Rectal smooth muscle tissue (tissue), 1 donor: ENCODE measurements around the gene OR51B5.
"Not testable (repeated sequence)": the region's sequence is repeated elsewhere in the genome, so short reads cannot be mapped to it uniquely, and the experiment has no call there.

ENCODE experiments used
- H3K27ac ChIP-seq: one replicate; pipeline ENCODE4 v1.7.0; 2013; ENCODE audit warnings: low read depth, low read length, inconsistent platforms
- H3K27me3 ChIP-seq: one replicate; pipeline ENCODE4 v1.7.0; 2013; ENCODE audit warnings: low read length; ENCODE audit not compliant: control insufficient read depth, insufficient read depth
- H3K36me3 ChIP-seq: one replicate; pipeline ENCODE4 v1.7.0; 2013; ENCODE audit warnings: low read length; ENCODE audit not compliant: control insufficient read depth, insufficient read depth
- H3K4me1 ChIP-seq: one replicate; pipeline ENCODE4 v1.7.0; 2013; ENCODE audit warnings: low read length; ENCODE audit not compliant: control insufficient read depth, insufficient read depth
- H3K4me3 ChIP-seq: one replicate; pipeline ENCODE4 v1.7.0; 2013; ENCODE audit warnings: low read length
- H3K9ac ChIP-seq: one replicate; pipeline ENCODE4 v1.7.0; 2013; ENCODE audit warnings: low read length

The OR51B5 gene

DNA sequence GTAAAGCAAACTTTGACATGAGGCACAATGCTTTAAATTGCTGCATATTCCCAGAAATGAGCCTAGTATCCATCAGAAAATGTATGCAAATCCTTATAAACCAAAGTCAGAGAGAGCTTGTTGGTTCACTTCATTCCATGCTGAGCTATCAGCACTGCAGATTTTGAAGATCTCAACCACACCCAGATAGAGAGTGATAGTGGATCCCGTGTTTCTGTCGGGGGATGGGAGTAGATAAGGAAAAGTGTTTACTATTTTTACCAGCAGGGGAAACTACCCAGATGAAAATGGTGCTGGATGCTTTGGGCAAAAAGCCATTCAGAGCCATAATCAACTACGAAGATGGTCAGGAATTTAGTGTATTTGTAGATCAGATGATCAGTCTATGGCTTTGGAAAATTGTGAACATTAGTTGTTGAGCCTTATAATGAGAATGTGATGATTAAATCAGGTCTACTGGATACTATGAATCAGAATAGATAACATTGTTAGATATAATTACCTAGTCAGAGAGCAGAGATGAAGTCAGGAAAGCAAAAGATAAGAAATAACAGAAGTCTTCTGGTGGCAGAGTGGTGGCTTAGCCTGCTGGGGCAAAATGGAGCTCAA is 18.8 kb upstream of the OR51B5 start:
- no peaks in the 10 kb centered on the region for H3K27me3 ChIP-seq
- no peaks in the 10 kb centered on the region for H3K36me3 ChIP-seq
- H3K4me3 ChIP-seq, result no peak overlapping the region
- H3K4me1 ChIP-seq, result no peaks in the 10 kb centered on the region
- H3K9ac ChIP-seq, result no peak overlapping the region
- H3K27ac ChIP-seq, result no peak overlapping the region

DNA sequence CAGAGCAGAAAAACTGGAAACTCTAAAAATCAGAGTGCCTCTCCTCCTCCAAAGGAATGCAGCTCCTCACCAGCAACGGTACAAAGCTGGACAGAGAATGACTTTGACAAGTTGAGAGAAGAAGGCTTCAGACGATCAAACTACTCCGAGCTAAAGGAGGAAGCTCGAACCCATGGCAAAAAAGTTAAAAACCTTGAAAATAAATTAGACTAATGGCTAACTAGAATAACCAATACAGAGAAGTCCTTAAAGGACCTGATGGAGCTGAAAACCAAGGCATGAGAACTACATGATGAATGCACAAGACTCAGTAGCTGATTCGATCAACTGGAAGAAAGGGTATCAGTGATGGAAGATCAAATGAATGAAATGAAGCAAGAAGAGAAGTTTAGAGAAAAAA is 12.7 kb upstream of the OR51B5 start:
- H3K9ac ChIP-seq, H3K27ac ChIP-seq, H3K4me1 ChIP-seq, H3K27me3 ChIP-seq, H3K4me3 ChIP-seq, H3K36me3 ChIP-seq: not testable (repeated sequence)

DNA sequence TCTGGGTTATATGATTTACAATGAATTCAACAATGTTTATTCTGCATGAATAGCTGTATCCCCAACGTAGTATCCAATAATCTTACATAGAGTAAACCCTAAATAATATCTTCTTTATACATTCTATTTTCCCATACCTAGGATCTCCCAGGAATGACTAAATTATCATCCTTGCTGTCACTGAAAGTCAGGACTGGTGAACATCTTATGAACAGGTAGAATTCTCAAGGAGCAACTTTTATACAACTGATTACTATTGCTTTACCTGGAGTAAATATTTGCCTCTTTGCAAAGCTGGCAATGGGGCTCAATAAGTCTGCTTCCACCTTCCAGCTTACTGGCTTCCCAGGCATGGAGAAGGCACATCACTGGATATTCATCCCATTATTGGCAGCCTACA is 7.9 kb upstream of the OR51B5 start, which contains the start of gene OR51B6:
OR51B6 (plus strand) TSS at position 301 of the 400 bp plus-strand sequence; CDS start at position 301, 0 bp downstream.
- Histone ChIP-seq H3K4me1 (no peaks in the 10 kb centered on the region), H3K9ac (no peak within 1 kb of the TSS), H3K36me3 (no peaks in the 10 kb centered on the region), H3K27me3 (no peaks in the 10 kb centered on the region), H3K27ac (no peak within 1 kb of the TSS), H3K4me3 (no peak within 1 kb of the TSS)

DNA sequence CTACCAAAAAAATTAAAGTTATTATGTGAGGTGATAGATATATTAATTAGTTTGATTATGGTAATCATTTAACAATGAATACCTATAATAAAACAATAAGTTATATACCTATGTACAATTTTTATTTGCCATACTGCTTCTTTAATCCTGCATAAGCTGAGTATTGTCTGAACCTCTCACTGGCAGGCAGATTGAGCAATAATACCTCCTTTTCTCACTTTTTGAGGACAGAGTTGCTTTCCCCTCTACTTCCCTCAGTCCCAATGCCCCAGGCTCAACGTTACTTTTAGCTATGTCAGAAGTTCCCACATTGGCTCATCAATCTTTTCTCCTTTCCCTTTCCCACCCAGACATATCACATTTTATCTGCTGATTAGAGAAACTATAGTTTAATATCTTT is 6.2 kb upstream of the OR51B5 start:
- no peaks in the 10 kb centered on the region for H3K36me3 ChIP-seq
- no peaks in the 10 kb centered on the region for H3K27me3 ChIP-seq
- no peak overlapping the region for H3K9ac ChIP-seq
- H3K27ac ChIP-seq, result no peak overlapping the region
- no peak overlapping the region for H3K4me3 ChIP-seq
- no peaks in the 10 kb centered on the region for H3K4me1 ChIP-seq

DNA sequence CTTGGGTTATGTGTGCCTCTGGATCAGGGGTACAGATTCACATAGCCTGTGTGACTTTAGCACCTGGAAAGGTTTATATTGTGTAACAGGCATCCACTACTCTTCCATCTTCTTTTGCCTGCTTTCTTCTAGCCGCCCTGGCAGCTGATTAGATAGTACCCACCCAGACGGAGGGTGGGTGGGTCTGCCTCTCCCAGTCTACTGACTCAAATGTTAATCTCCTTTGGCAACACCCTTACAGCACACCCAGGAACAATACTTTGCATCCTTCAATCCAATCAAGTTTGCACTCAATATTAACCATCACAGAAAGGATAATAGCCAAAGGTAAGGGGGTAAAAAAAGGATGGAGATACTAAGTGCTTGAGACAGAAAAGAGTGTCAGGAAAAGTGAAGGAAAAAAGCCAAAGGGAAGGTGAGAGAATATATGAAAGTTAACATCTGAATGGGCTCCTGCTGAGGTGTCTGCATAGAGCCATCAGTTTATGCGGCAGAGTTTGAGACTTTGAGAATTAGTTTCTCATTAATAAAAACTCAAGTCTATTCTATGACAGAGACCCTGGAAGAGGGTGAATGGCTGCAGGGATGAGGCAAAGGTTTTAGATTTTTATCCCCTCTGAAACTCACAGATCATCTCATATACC is 5.3 kb upstream of the OR51B5 start:
- Histone ChIP-seq H3K27ac (no peak overlapping the region), H3K9ac (no peak overlapping the region), H3K4me3 (no peak overlapping the region), H3K27me3 (no peaks in the 10 kb centered on the region), H3K36me3 (no peaks in the 10 kb centered on the region), H3K4me1 (no peaks in the 10 kb centered on the region)

DNA sequence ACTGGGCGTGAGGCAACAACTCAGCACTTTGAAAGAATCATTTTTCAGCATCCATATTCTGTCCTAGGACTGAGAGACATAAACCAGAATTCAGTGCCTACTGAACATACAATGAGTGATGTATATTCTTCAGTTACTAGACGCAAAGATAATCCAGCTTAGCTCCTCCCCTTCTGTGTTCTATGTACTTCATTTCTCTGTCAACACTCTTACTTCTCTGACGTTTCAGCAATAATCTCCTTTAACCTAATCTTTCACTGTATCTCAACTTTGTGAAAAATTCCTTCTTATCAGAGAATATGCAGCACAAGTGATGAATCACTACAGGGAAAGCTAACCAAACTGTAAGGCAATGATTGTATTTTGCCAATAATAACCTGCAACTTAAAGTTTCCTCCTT is 2.5 kb upstream of the OR51B5 start:
- Histone ChIP-seq H3K9ac (no peak overlapping the region), H3K27ac (no peak overlapping the region), H3K27me3 (no peaks in the 10 kb centered on the region), H3K4me3 (no peak overlapping the region), H3K4me1 (no peaks in the 10 kb centered on the region), H3K36me3 (no peaks in the 10 kb centered on the region)

DNA sequence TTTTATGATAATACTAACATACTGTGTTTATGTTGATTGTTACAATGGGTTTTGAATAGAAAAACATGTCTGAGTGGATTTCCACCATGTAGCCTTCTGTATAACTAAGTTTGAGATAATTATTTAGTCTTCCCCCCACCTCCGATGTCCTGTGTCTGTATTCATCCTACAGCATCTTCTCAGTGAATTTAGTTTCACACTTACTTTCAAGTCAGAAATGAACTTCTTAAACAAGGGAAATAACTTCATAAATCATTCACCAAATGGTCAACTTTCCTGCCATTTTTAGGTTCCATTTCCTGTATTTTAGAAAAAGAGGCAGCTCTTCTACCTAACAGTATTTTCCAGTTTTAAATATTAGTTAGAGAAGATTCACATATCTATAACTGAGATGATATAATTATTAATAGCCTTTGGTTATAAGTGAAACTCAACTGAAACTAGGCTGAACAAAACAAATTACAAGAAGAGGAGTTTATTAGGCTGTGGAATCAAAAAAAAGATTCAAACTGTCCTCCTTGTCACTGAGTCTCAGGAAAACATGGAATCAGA is 3.5 kb downstream of the OR51B5 start:
- no peak overlapping the region for H3K4me3 ChIP-seq
- no peak overlapping the region for H3K9ac ChIP-seq
- no peaks in the 10 kb centered on the region for H3K4me1 ChIP-seq
- H3K27ac ChIP-seq, result no peak overlapping the region
- H3K36me3 ChIP-seq, result no peaks in the 10 kb centered on the region
- no peaks in the 10 kb centered on the region for H3K27me3 ChIP-seq

DNA sequence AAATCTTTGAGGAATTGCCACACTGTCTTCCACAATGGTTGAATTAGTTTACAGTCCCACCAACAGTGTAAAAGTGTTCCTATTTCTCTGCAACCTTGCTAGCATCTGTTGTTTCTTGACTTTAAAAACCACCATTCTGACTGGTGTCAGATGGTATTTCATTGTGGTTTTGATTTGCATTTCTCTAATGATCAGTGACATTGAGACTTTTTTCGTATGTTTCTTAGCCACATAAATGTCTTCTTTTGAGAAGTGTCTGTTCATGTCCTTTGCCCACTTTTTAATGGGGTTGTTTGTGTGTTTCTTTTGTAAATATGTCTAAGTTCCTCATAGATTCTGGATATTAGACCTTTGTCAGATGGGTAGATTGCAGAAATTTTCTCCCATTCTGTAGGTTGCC is 6.1 kb downstream of the OR51B5 start:
- not testable (repeated sequence) for H3K27me3 ChIP-seq, H3K4me1 ChIP-seq, H3K36me3 ChIP-seq, H3K27ac ChIP-seq, H3K4me3 ChIP-seq, H3K9ac ChIP-seq

DNA sequence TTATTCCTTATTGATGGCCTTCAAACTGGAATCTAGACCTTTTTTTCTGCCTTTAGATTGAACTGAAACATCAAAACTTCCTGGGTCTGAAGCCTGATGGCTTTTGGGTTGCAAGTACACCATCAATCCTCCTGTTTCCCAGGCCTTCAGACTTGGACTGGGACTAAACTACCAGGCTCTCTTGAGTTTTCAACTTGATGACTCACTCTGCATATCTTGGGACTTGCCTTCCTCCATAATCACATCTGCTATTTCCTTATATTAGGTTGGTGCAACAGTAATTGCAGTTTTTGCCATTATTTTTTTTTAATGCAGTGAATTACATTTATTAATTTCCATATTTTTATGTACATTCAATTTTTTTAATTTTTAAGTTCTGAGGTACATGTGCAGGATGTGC is 7.0 kb downstream of the OR51B5 start:
- Histone ChIP-seq H3K27me3 (no peaks in the 10 kb centered on the region), H3K36me3 (no peaks in the 10 kb centered on the region), H3K27ac (no peak overlapping the region), H3K4me1 (no peaks in the 10 kb centered on the region), H3K9ac (no peak overlapping the region), H3K4me3 (no peak overlapping the region)

DNA sequence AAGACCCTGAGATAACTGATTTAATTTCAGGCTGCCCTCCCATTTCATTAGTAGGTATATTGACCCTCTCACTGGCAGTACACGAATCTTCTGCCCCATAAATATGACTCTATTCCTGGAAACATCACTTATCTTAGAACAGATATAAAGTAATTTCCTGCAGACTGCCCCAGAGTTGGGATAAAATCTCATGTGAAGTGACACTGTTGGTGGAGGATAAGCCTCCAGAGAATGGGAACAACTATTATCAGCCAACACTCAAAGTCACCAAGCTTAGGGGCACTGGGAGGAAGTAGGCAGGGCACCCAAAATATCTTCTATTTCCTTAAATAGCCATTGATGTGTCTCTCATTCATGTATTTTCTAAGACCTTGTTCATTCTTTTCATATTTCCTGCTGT is 8.2 kb downstream of the OR51B5 start:
- no peaks in the 10 kb centered on the region for H3K4me1 ChIP-seq
- no peak overlapping the region for H3K4me3 ChIP-seq
- no peaks in the 10 kb centered on the region for H3K36me3 ChIP-seq
- no peak overlapping the region for H3K9ac ChIP-seq
- no peak overlapping the region for H3K27ac ChIP-seq
- no peaks in the 10 kb centered on the region for H3K27me3 ChIP-seq

DNA sequence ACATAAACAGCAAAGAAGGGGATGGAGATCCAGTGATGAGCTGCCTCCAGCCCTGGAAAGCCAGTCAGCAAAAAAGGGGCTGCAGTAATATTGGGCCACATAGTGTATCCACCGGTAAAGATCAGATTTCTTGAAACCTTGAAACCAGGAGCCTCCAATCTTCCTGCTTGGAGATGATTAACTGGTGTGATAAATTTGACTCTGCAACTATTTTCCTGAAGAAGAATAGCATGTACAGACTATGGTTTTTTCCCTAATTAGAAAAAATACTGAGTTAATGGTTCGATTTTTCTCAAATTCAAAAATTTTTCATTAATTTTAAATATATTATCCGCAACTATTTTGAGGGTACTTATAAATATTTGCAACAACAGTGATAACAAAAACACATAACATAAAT is 19.1 kb downstream of the OR51B5 start, which contains the start of gene OR51B2:
OR51B2 (minus strand) TSS at position 101 of the 400 bp plus-strand sequence; CDS start at position 101, 0 bp downstream.
- H3K4me3 ChIP-seq, result no peak within 1 kb of the TSS
- H3K36me3 ChIP-seq, result no peaks in the 10 kb centered on the region
- H3K27me3 ChIP-seq, result no peaks in the 10 kb centered on the region
- no peaks in the 10 kb centered on the region for H3K4me1 ChIP-seq
- no peak within 1 kb of the TSS for H3K9ac ChIP-seq
- H3K27ac ChIP-seq, result no peak within 1 kb of the TSS

DNA sequence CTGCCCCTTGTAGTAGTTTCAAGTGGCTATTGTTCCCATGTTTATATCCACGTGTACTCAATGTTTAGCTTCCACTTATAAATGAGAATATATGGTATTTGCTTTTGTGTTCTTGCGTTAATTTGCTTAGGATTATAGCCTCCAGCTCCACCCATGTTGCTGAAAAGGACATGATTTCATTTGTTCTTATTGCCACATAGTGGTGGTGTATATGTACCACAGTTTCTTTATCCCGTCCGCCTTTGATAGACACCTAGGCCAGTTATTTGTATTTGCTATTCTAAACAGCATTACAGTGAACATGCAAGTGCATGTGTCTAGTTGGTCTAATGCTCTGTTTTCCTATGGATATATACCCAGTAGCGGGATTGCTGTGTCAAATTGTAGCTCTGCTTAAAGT is 26.0 kb downstream of the OR51B5 start:
- Histone ChIP-seq H3K27ac (no peak overlapping the region), H3K9ac (no peak overlapping the region), H3K27me3 (no peaks in the 10 kb centered on the region), H3K4me1 (no peaks in the 10 kb centered on the region), H3K36me3 (no peaks in the 10 kb centered on the region), H3K4me3 (no peak overlapping the region)
